Fibroblast of lung (primary cell): Measurements from ENCODE around the gene RANBP1. TPM values are rescaled to one million over a fixed set of nuclear protein-coding genes. Genes with fewer than 3 reads are reported as not detected.

Experiments used
- DNase-seq, 2 donors: peaks; one replicate each; pipeline versions ENCODE4 v3.0.0 to v3.0.0-alpha.2; 2010; ENCODE audit warnings: low read depth in 2 of 2
- H2AFZ ChIP-seq: 2 replicates; pipeline ENCODE4 v1.5.1; 2012; ENCODE audit warnings: low read length, control low read depth, inconsistent platforms
- H3K27ac ChIP-seq: 2 replicates; pipeline ENCODE4 v1.5.1; 2011; ENCODE audit warnings: low read length, control low read depth; ENCODE audit not compliant: insufficient read depth
- H3K27me3 ChIP-seq: 2 replicates; pipeline ENCODE4 v1.5.1; 2011; ENCODE audit warnings: mild to moderate bottlenecking, low read length; ENCODE audit not compliant: control insufficient read depth, insufficient read depth
- H3K36me3 ChIP-seq: 2 replicates; pipeline ENCODE4 v1.5.1; 2011; ENCODE audit warnings: low read length; ENCODE audit not compliant: control insufficient read depth, insufficient read depth
- H3K4me1 ChIP-seq: 2 replicates; pipeline ENCODE4 v1.5.1; 2011; ENCODE audit warnings: low read length; ENCODE audit not compliant: control insufficient read depth, insufficient read depth; ENCODE audit errors: extremely low read depth
- H3K4me2 ChIP-seq: 2 replicates; pipeline ENCODE4 v1.5.1; 2011; ENCODE audit warnings: low read length, control low read depth; ENCODE audit not compliant: insufficient read depth; ENCODE audit errors: extremely low read depth
- H3K4me3 ChIP-seq, 4 experiments: fragments of 200-600 bp in 1 of 4; sonication (generic) in 1 of 4; replicated peaks in 1 of 4; 2 replicates each; pipeline ENCODE4 v1.5.1; 2011 to 2016; ENCODE audit warnings: low read length in 4 of 4, low read depth in 3 of 4, mild to moderate bottlenecking in 3 of 4, control low read depth in 2 of 4, inconsistent platforms in 1 of 4, mixed read lengths in 1 of 4; ENCODE audit not compliant: insufficient read depth in 1 of 4; ENCODE audit errors: control extremely low read depth in 1 of 4
- H3K79me2 ChIP-seq: 2 replicates; pipeline ENCODE4 v1.5.1; 2012; ENCODE audit warnings: mild to moderate bottlenecking, low read length, inconsistent platforms; ENCODE audit not compliant: control insufficient read depth, insufficient read depth
- H3K9ac ChIP-seq: 2 replicates; pipeline ENCODE4 v1.5.1; 2011; ENCODE audit warnings: mild to moderate bottlenecking, low read length, control low read depth; ENCODE audit not compliant: insufficient read depth
- H3K9me3 ChIP-seq: 2 replicates; pipeline ENCODE4 v1.5.1; 2012; ENCODE audit warnings: low read depth, low read length; ENCODE audit not compliant: control insufficient read depth, insufficient read depth
- H4K20me1 ChIP-seq: 2 replicates; pipeline ENCODE4 v1.5.1; 2011; ENCODE audit warnings: low read length; ENCODE audit not compliant: control insufficient read depth, insufficient read depth; ENCODE audit errors: extremely low read depth
- CTCF ChIP-seq, 2 donors: IDR thresholded peaks in 1 of 2; conservative IDR thresholded peaks in 1 of 2; 1 replicate in 1 of 2; 2 replicates in 1 of 2; pipeline ENCODE4 v1.5.1; 2011 to 2012; ENCODE audit warnings: low read length in 2 of 2, control low read depth in 1 of 2, inconsistent platforms in 1 of 2, low read depth in 1 of 2, mild to moderate bottlenecking in 1 of 2
- EZH2 ChIP-seq: IDR thresholded peaks from 2 replicates; pipeline ENCODE4 v1.5.1; 2012; ENCODE audit warnings: low read length, control low read depth, mild to moderate bottlenecking; ENCODE audit errors: missing control alignments
- polyA plus RNA-seq, 2 donors: library from polyadenylated mRNA; depleted of rRNA in 1 of 2; stranded (reverse) in 1 of 2; unstranded in 1 of 2; fragments of >200 nt; gene quantifications; 2 replicates each; pipeline ENCODE4 v1.2.1, GENCODE V29; 2011 to 2012; ENCODE audit warnings: missing spikeins in 1 of 2
- total RNA-seq: library from RNA; depleted of rRNA; stranded (reverse); fragments of >200 nt; gene quantifications from 2 replicates; pipeline ENCODE4 v1.2.1, GENCODE V29; 2014

The RANBP1 gene
- total and polyA plus RNA-seq, 2 donors (not counting 1 experiment from before 2014, with no cell fraction given) = 88.5 to 178 TPM

GRCh38 chr22:20154602-20155187 is 38.8 kb downstream of the RANBP1 start:
- Histone ChIP-seq H3K36me3 (no peaks in the 10 kb centered on the region), H3K4me1 (no peaks in the 10 kb centered on the region), H3K4me3 (peak overlapping the region in 2 of 4 experiments; percentile 7 to 10), H3K79me2 (no peaks in the 10 kb centered on the region), H3K9me3 (no peaks in the 10 kb centered on the region), H2AFZ (no peak overlapping the region), H3K9ac (no peak overlapping the region), H3K4me2 (peak overlapping the region; percentile 8), H3K27ac (no peak overlapping the region), H4K20me1 (no peaks in the 10 kb centered on the region), H3K27me3 (no peaks in the 10 kb centered on the region)
- TF ChIP-seq EZH2 (no peak), CTCF (conservative IDR thresholded peaks at IDR 0.05 in 1 of 2, IDR thresholded peaks at IDR 0.05 in 1 of 2; ENCODE audit: low read depth in 1 of 2, low read length in 2 of 2) (no peak)
- DNase-seq = no peak

GRCh38 chr22:20155330-20156041 is 39.6 kb downstream of the RANBP1 start:
- Histone ChIP-seq H3K27ac (no peak overlapping the region), H3K4me3 (peak overlapping the region in 1 of 4 experiments; percentile 10), H4K20me1 (no peaks in the 10 kb centered on the region), H3K9me3 (no peaks in the 10 kb centered on the region), H2AFZ (no peak overlapping the region), H3K4me1 (no peaks in the 10 kb centered on the region), H3K79me2 (no peaks in the 10 kb centered on the region), H3K9ac (no peak overlapping the region), H3K4me2 (no peak overlapping the region), H3K27me3 (no peaks in the 10 kb centered on the region), H3K36me3 (no peaks in the 10 kb centered on the region)
- TF ChIP-seq EZH2 = no peak
- TF ChIP-seq CTCF (conservative IDR thresholded peaks at IDR 0.05 in 1 of 2, IDR thresholded peaks at IDR 0.05 in 1 of 2; ENCODE audit: low read depth in 1 of 2, low read length in 2 of 2) = no peak
- peak in 1 of 2 donors; percentile 73 for DNase-seq

GRCh38 chr22:20156042-20156389 is 40.1 kb downstream of the RANBP1 start:
- no peaks in the 10 kb centered on the region for H3K79me2 ChIP-seq
- no peak overlapping the region for H3K4me3 ChIP-seq
- DNase-seq = no peak
- no peak overlapping the region for H2AFZ ChIP-seq
- no peaks in the 10 kb centered on the region for H3K27me3 ChIP-seq
- H3K4me1 ChIP-seq = no peaks in the 10 kb centered on the region
- no peak overlapping the region for H3K4me2 ChIP-seq
- TF ChIP-seq EZH2 (no peak), CTCF (conservative IDR thresholded peaks at IDR 0.05 in 1 of 2, IDR thresholded peaks at IDR 0.05 in 1 of 2; ENCODE audit: low read depth in 1 of 2, low read length in 2 of 2) (no peak)
- H3K36me3 ChIP-seq = no peaks in the 10 kb centered on the region
- no peaks in the 10 kb centered on the region for H4K20me1 ChIP-seq
- no peak overlapping the region for H3K27ac ChIP-seq
- H3K9me3 ChIP-seq = no peaks in the 10 kb centered on the region
- no peak overlapping the region for H3K9ac ChIP-seq
